Uterus (tissue), 4 donors: Measurements from ENCODE around the gene FAM117A. TPM values are rescaled to one million over a fixed set of nuclear protein-coding genes. Genes with fewer than 3 reads are reported as not detected.
A peak's percentile ranks its signal among the peaks of the same experiment; 100 is the strongest.

Source experiments
- DNase-seq, 2 donors: peaks; one replicate each; pipeline ENCODE4 v3.0.0-alpha.2; 2019 to 2020
- H3K27ac ChIP-seq, 2 donors: fragments of 200-600 bp; sonication (generic); 1 replicate in 1 of 2; 2 replicates in 1 of 2; pipeline ENCODE4 v1.5.1; 2016 to 2018
- H3K27me3 ChIP-seq, 2 donors: fragments of 200-600 bp; sonication (generic); one replicate each; pipeline ENCODE4 v1.5.1; 2018 to 2019; ENCODE audit warnings: control low read depth in 1 of 2
- H3K36me3 ChIP-seq, 2 donors: fragments of 200-600 bp; sonication (generic); one replicate each; pipeline ENCODE4 v1.5.1; 2019; ENCODE audit warnings: control low read depth in 1 of 2
- H3K4me1 ChIP-seq, 2 donors: fragments of 200-600 bp; sonication (generic); one replicate each; pipeline ENCODE4 v1.5.1; 2018 to 2019; ENCODE audit warnings: control low read depth in 1 of 2
- H3K4me3 ChIP-seq, 2 donors: fragments of 200-600 bp; sonication (generic); 1 replicate in 1 of 2; 2 replicates in 1 of 2; pipeline ENCODE4 v1.5.1; 2018 to 2019; ENCODE audit warnings: mild to moderate bottlenecking in 1 of 2
- H3K9me3 ChIP-seq, 2 donors: fragments of 200-600 bp; sonication (generic); one replicate each; pipeline ENCODE4 v1.5.1; 2019; ENCODE audit warnings: control low read depth in 1 of 2
- POLR2A ChIP-seq, 2 donors: fragments of 450-650 bp; IDR thresholded peaks; one replicate each; pipeline ENCODE4 v1.6.1; 2016; ENCODE audit warnings: antibody characterized with exemption in 2 of 2, mild to moderate bottlenecking in 1 of 2, moderate library complexity in 1 of 2
- intact Hi-C: fragments of 100-400 bp; cut with DNase I; formaldehyde crosslinking; loops from one replicate; pipeline ENCODE4 v1.15.1; 2023; ENCODE audit warnings: low total_unique reads
- total RNA-seq, 4 donors: library from RNA; depleted of rRNA in 3 of 4; stranded (reverse); fragments of >200 nt in 3 of 4; gene quantifications; one replicate each; pipeline versions ENCODE4 v1.1.0 to v1.2.4, GENCODE V29; 2014 to 2023
- TF ChIP-seq, protein P1 (sequence below), 4 experiments: fragments of 200-600 bp in 2 of 4; fragments of 450-650 bp in 2 of 4; sonication (generic) in 2 of 4; IDR thresholded peaks; one replicate each; pipeline ENCODE4 v1.5.1; 2016 to 2019; ENCODE audit warnings: antibody characterized with exemption in 4 of 4, mild to moderate bottlenecking in 2 of 4, moderate library complexity in 1 of 4
- donor health status: DM: yes; HTN: yes; CAD: no.

The FAM117A gene
- total RNA-seq, 4 donors from 2014 or later = 2.6 to 40.2 (median 19.5) TPM

- H3K27ac ChIP-seq = no peak overlapping the region
- no peak for DNase-seq
- no peaks in the 10 kb centered on the region for H3K36me3 ChIP-seq
- intact Hi-C loops = loop anchor here (5.0 kb wide), 1 partner anchor 62 kb away; no protein-coding TSS in a partner anchor
- no peaks in the 10 kb centered on the region for H3K9me3 ChIP-seq
- no peak overlapping the region for H3K4me3 ChIP-seq
- H3K4me1 ChIP-seq = peaks cover 0 to 9% of the 10 kb centered on the region in 2 donors
- TF ChIP-seq POLR2A (IDR thresholded peaks at IDR 0.05) = no peak
- TF ChIP-seq, protein P1, sequence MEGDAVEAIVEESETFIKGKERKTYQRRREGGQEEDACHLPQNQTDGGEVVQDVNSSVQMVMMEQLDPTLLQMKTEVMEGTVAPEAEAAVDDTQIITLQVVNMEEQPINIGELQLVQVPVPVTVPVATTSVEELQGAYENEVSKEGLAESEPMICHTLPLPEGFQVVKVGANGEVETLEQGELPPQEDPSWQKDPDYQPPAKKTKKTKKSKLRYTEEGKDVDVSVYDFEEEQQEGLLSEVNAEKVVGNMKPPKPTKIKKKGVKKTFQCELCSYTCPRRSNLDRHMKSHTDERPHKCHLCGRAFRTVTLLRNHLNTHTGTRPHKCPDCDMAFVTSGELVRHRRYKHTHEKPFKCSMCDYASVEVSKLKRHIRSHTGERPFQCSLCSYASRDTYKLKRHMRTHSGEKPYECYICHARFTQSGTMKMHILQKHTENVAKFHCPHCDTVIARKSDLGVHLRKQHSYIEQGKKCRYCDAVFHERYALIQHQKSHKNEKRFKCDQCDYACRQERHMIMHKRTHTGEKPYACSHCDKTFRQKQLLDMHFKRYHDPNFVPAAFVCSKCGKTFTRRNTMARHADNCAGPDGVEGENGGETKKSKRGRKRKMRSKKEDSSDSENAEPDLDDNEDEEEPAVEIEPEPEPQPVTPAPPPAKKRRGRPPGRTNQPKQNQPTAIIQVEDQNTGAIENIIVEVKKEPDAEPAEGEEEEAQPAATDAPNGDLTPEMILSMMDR (IDR thresholded peaks at IDR 0.05) = no peak
- no peaks in the 10 kb centered on the region for H3K27me3 ChIP-seq
Measured at GRCh38 chr17:49784636-49785035, 20.7 kb upstream of the FAM117A start.

GRCh38 chr17:49783791-49784190 lies 19.9 kb upstream of the FAM117A start:
- H3K4me1 ChIP-seq = peaks cover 0 to 7% of the 10 kb centered on the region in 2 donors
- intact Hi-C loops = loop anchor here (5.0 kb wide), 1 partner anchor 61 kb away; no protein-coding TSS in a partner anchor
- TF ChIP-seq, protein P1 (IDR thresholded peaks at IDR 0.05) = no peak
- no peak for TF ChIP-seq POLR2A (IDR thresholded peaks at IDR 0.05)
- no peaks in the 10 kb centered on the region for H3K27me3 ChIP-seq
- no peaks in the 10 kb centered on the region for H3K9me3 ChIP-seq
- no peak for DNase-seq
- H3K36me3 ChIP-seq = no peaks in the 10 kb centered on the region
- H3K27ac ChIP-seq = peak overlapping the region; percentile 40 to 68
- H3K4me3 ChIP-seq = no peak overlapping the region

- no peaks in the 10 kb centered on the region for H3K27me3 ChIP-seq
- H3K27ac ChIP-seq = peak overlapping the region; percentile 40 to 68
- intact Hi-C loops = loop anchor here (5.0 kb wide), 1 partner anchor 61 kb away; no protein-coding TSS in a partner anchor
- peak in 1 of 2 donors; percentile 49 for DNase-seq
- no peaks in the 10 kb centered on the region for H3K9me3 ChIP-seq
- H3K4me1 ChIP-seq = peaks cover 0 to 7% of the 10 kb centered on the region in 2 donors
- no peak overlapping the region for H3K4me3 ChIP-seq
- no peak for TF ChIP-seq POLR2A (IDR thresholded peaks at IDR 0.05)
- TF ChIP-seq, protein P1 (IDR thresholded peaks at IDR 0.05) = no peak
- H3K36me3 ChIP-seq = no peaks in the 10 kb centered on the region
Measured at GRCh38 chr17:49783071-49783715, 19.3 kb upstream of the FAM117A start.

- peaks cover 14 to 16% of the 10 kb centered on the region in 2 donors for H3K4me1 ChIP-seq
- no peaks in the 10 kb centered on the region for H3K9me3 ChIP-seq
- peak in 1 of 2 donors; percentile 54 for DNase-seq
- TF ChIP-seq POLR2A (IDR thresholded peaks at IDR 0.05) = no peak
- TF ChIP-seq, protein P1 (IDR thresholded peaks at IDR 0.05) = peak; percentile 53 to 88 (median 68)
- H3K27me3 ChIP-seq = no peaks in the 10 kb centered on the region
- no peak overlapping the region for H3K4me3 ChIP-seq
- H3K27ac ChIP-seq = peak overlapping the region in 1 of 2 donors; percentile 4
- intact Hi-C loops = loop anchor here (5.0 to 10.0 kb wide), 3 partner anchors 57 to 205 kb away; partner anchors contain the start of gene NXPH3
- H3K36me3 ChIP-seq = no peaks in the 10 kb centered on the region
Measured at GRCh38 chr17:49779739-49780231, 15.9 kb upstream of the FAM117A start.

GRCh38 chr17:49779156-49779738 lies 15.3 kb upstream of the FAM117A start:
- H3K4me1 ChIP-seq = peaks cover 14 to 16% of the 10 kb centered on the region in 2 donors
- DNase-seq = no peak
- H3K27me3 ChIP-seq = no peaks in the 10 kb centered on the region
- intact Hi-C loops = loop anchor here (5.0 to 10.0 kb wide), 2 partner anchors 67 to 204 kb away; partner anchors contain the start of gene NXPH3
- TF ChIP-seq, protein P1 (IDR thresholded peaks at IDR 0.05) = no peak
- no peak for TF ChIP-seq POLR2A (IDR thresholded peaks at IDR 0.05)
- H3K36me3 ChIP-seq = no peaks in the 10 kb centered on the region
- H3K27ac ChIP-seq = peak overlapping the region in 1 of 2 donors; percentile 4
- no peak overlapping the region for H3K4me3 ChIP-seq
- H3K9me3 ChIP-seq = no peaks in the 10 kb centered on the region
